OCI-LY1 (cell line): ENCODE data around the gene DEAF1.
"Not testable (repeated sequence)": the region's sequence is repeated elsewhere in the genome, so short reads cannot be mapped to it uniquely, and the experiment has no call there.

Experiments
- H2AFZ ChIP-seq: fragments of 200-600 bp; sonication (generic), shearing (Covaris generic); 2 replicates; pipeline ENCODE4 v1.6.0; 2014; ENCODE audit warnings: antibody characterized with exemption, mild to moderate bottlenecking, low read length
- H3F3A ChIP-seq: fragments of 200-600 bp; sonication (generic), shearing (Covaris generic); 2 replicates; pipeline ENCODE4 v1.6.0; 2014; ENCODE audit warnings: mild to moderate bottlenecking, antibody characterized with exemption, low read length, moderate library complexity; ENCODE audit not compliant: insufficient read depth
- H3K27ac ChIP-seq: fragments of 200-600 bp; sonication (generic); 2 replicates; pipeline ENCODE4 v1.5.1; 2014; ENCODE audit warnings: low read length, mixed run types, mild to moderate bottlenecking, low read depth; ENCODE audit not compliant: poor library complexity, severe bottlenecking
- H3K27me3 ChIP-seq: fragments of 200-600 bp; sonication (generic); 2 replicates; pipeline ENCODE4 v1.6.0; 2014; ENCODE audit warnings: antibody characterized with exemption, mild to moderate bottlenecking, low read length, moderate library complexity; ENCODE audit not compliant: insufficient read depth
- H3K36me3 ChIP-seq: fragments of 200-600 bp; sonication (generic); 2 replicates; pipeline ENCODE4 v1.6.1; 2014; ENCODE audit warnings: mild to moderate bottlenecking, antibody characterized with exemption, low read length, moderate library complexity, mixed read lengths; ENCODE audit not compliant: insufficient read depth
- H3K4me1 ChIP-seq: fragments of 200-600 bp; sonication (generic); 2 replicates; pipeline ENCODE4 v1.5.1; 2014; ENCODE audit warnings: mild to moderate bottlenecking, low read length, moderate library complexity; ENCODE audit not compliant: insufficient read depth, severe bottlenecking
- H3K4me2 ChIP-seq: fragments of 200-600 bp; sonication (generic), shearing (Covaris generic); 2 replicates; pipeline ENCODE4 v1.6.1; 2014; ENCODE audit warnings: low read length
- H3K4me3 ChIP-seq: fragments of 200-600 bp; sonication (generic); 2 replicates; pipeline ENCODE4 v1.5.1; 2014; ENCODE audit warnings: low read length, low read depth, mild to moderate bottlenecking, mixed read lengths; ENCODE audit not compliant: poor library complexity, severe bottlenecking
- H3K79me2 ChIP-seq: fragments of 200-600 bp; shearing (Covaris generic); 2 replicates; pipeline ENCODE4 v1.6.1; 2016; ENCODE audit warnings: mixed run types, low read length, mixed read lengths; ENCODE audit not compliant: insufficient read depth
- H3K9ac ChIP-seq: fragments of 200-600 bp; sonication (generic), shearing (Covaris generic); 2 replicates; pipeline ENCODE4 v1.6.1; 2014; ENCODE audit warnings: mild to moderate bottlenecking, low read length, mixed read lengths
- H3K9me2 ChIP-seq: fragments of 200-600 bp; sonication (generic), shearing (Covaris generic); 2 replicates; pipeline ENCODE4 v1.6.1; 2014; ENCODE audit warnings: low read depth, mild to moderate bottlenecking, low read length, mixed read lengths
- H3K9me3 ChIP-seq: fragments of 200-600 bp; shearing (Covaris generic); 2 replicates; pipeline ENCODE4 v1.6.1; 2014; ENCODE audit warnings: low read length, mixed read lengths
- H4K20me1 ChIP-seq: fragments of 200-600 bp; sonication (generic), shearing (Covaris generic); 2 replicates; pipeline ENCODE4 v1.6.0; 2016; ENCODE audit warnings: mild to moderate bottlenecking, low read length; ENCODE audit not compliant: insufficient read depth
- EZH2 ChIP-seq: fragments of 200-600 bp; sonication (generic), shearing (Covaris generic); IDR thresholded peaks from 2 replicates; pipeline ENCODE4 v1.8.0; 2017; ENCODE audit warnings: borderline replicate concordance, mixed run types, mild to moderate bottlenecking, antibody characterized with exemption, low read length, moderate library complexity, mixed read lengths
- TF ChIP-seq, protein P1 (sequence below): fragments of 200-600 bp; sonication (generic), shearing (Covaris generic); IDR thresholded peaks from 2 replicates; pipeline ENCODE4 v1.5.1; 2017; ENCODE audit warnings: mild to moderate bottlenecking, antibody characterized with exemption, low read length, moderate library complexity, mixed read lengths

The DEAF1 gene

GRCh38 chr11:691710-692590 lies 3.1 kb downstream of the DEAF1 start:
- Histone ChIP-seq H3K79me2 (no peaks in the 10 kb centered on the region), H4K20me1 (no peaks in the 10 kb centered on the region), H3K27me3 (no peaks in the 10 kb centered on the region), H3F3A (no peaks in the 10 kb centered on the region), H3K9me3 (no peaks in the 10 kb centered on the region), H3K9ac (no peak overlapping the region), H3K36me3 (peaks cover 22% of the 10 kb centered on the region), H3K4me1 (peaks cover 23% of the 10 kb centered on the region), H3K4me3 (no peak overlapping the region), H3K4me2 (no peak overlapping the region; the same call in 1 of the 2 replicates), H3K27ac (no peak overlapping the region), H2AFZ (no peak overlapping the region), H3K9me2 (no peaks in the 10 kb centered on the region)
- TF ChIP-seq, protein P1, sequence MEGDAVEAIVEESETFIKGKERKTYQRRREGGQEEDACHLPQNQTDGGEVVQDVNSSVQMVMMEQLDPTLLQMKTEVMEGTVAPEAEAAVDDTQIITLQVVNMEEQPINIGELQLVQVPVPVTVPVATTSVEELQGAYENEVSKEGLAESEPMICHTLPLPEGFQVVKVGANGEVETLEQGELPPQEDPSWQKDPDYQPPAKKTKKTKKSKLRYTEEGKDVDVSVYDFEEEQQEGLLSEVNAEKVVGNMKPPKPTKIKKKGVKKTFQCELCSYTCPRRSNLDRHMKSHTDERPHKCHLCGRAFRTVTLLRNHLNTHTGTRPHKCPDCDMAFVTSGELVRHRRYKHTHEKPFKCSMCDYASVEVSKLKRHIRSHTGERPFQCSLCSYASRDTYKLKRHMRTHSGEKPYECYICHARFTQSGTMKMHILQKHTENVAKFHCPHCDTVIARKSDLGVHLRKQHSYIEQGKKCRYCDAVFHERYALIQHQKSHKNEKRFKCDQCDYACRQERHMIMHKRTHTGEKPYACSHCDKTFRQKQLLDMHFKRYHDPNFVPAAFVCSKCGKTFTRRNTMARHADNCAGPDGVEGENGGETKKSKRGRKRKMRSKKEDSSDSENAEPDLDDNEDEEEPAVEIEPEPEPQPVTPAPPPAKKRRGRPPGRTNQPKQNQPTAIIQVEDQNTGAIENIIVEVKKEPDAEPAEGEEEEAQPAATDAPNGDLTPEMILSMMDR, result no peak
- TF ChIP-seq EZH2, result no peak

- Histone ChIP-seq H3K9me2 (no peaks in the 10 kb centered on the region), H2AFZ (no peak overlapping the region), H4K20me1 (no peaks in the 10 kb centered on the region), H3K4me2 (no peak overlapping the region), H3K36me3 (peaks cover 32% of the 10 kb centered on the region), H3K4me1 (peaks cover 19% of the 10 kb centered on the region), H3F3A (no peaks in the 10 kb centered on the region), H3K27ac (peak overlapping the region; percentile 1), H3K9me3 (no peaks in the 10 kb centered on the region), H3K4me3 (no peak overlapping the region), H3K79me2 (no peaks in the 10 kb centered on the region), H3K9ac (no peak overlapping the region), H3K27me3 (no peaks in the 10 kb centered on the region)
- TF ChIP-seq, protein P1, result no peak
Measured at GRCh38 chr11:690738-691633, 4.0 kb downstream of the DEAF1 start.

GRCh38 chr11:690244-690643 lies 4.8 kb downstream of the DEAF1 start:
- H3K4me3 ChIP-seq, H3K9me3 ChIP-seq, H4K20me1 ChIP-seq, H3K9me2 ChIP-seq, H3F3A ChIP-seq, H3K27me3 ChIP-seq, H3K9ac ChIP-seq, H3K79me2 ChIP-seq, H2AFZ ChIP-seq, H3K27ac ChIP-seq, H3K4me2 ChIP-seq: not testable (repeated sequence)
- peaks cover 35% of the 10 kb centered on the region for H3K36me3 ChIP-seq
- peaks cover 19% of the 10 kb centered on the region for H3K4me1 ChIP-seq
